CD14-positive monocyte (primary cell): Measurements from ENCODE around the gene MAPK14. TPM values are rescaled to one million over a fixed set of nuclear protein-coding genes. Genes with fewer than 3 reads are reported as not detected.

ENCODE experiments used
- DNase-seq, 3 donors: peaks; one replicate each; pipeline ENCODE4 v3.0.0-alpha.2; 2011 to 2022
- H2AFZ ChIP-seq: 2 replicates; pipeline ENCODE4 v1.6.0; 2012; ENCODE audit warnings: mild to moderate bottlenecking, low read depth, low read length, inconsistent platforms; ENCODE audit not compliant: insufficient read depth, poor library complexity, severe bottlenecking
- H3K27ac ChIP-seq, 2 donors: 1 replicate in 1 of 2; 2 replicates in 1 of 2; pipeline ENCODE4 v1.5.1; 2012 to 2013; ENCODE audit warnings: low read length in 2 of 2, control low read depth in 1 of 2, inconsistent platforms in 1 of 2, low read depth in 1 of 2, mild to moderate bottlenecking in 1 of 2
- H3K27me3 ChIP-seq, 2 donors: one replicate each; pipeline versions ENCODE4 v1.6.0 to v1.6.1; 2011 to 2013; ENCODE audit warnings: low read length in 2 of 2; ENCODE audit not compliant: control insufficient read depth in 2 of 2, insufficient read depth in 2 of 2
- H3K36me3 ChIP-seq, 2 donors: replicated peaks in 1 of 2; 1 replicate in 1 of 2; 2 replicates in 1 of 2; pipeline versions ENCODE4 v1.5.1 to v1.6.1; 2012 to 2013; ENCODE audit warnings: low read length in 2 of 2, control low read depth in 1 of 2, inconsistent platforms in 1 of 2, mild to moderate bottlenecking in 1 of 2; ENCODE audit not compliant: insufficient read depth in 2 of 2, control insufficient read depth in 1 of 2
- H3K4me1 ChIP-seq, 2 donors: 1 replicate in 1 of 2; 2 replicates in 1 of 2; pipeline versions ENCODE4 v1.5.1 to v1.6.1; 2012 to 2013; ENCODE audit warnings: low read length in 2 of 2, control low read depth in 1 of 2, inconsistent platforms in 1 of 2, mild to moderate bottlenecking in 1 of 2, moderate library complexity in 1 of 2; ENCODE audit not compliant: insufficient read depth in 2 of 2, control insufficient read depth in 1 of 2
- H3K4me2 ChIP-seq: replicated peaks from 2 replicates; pipeline ENCODE3; 2012; ENCODE audit warnings: low read length, moderate library complexity, mild to moderate bottlenecking; ENCODE audit not compliant: poor library complexity, severe bottlenecking; ENCODE audit errors: extremely low read depth
- H3K4me3 ChIP-seq, 3 experiments: fragments of 200-600 bp in 1 of 3; sonication (generic) in 1 of 3; replicated peaks in 1 of 3; 1 replicate in 2 of 3; 2 replicates in 1 of 3; pipeline ENCODE4 v1.5.1; 2011 to 2013; ENCODE audit warnings: low read length in 3 of 3, mild to moderate bottlenecking in 3 of 3, control low read depth in 2 of 3, low read depth in 2 of 3, inconsistent platforms in 1 of 3, moderate library complexity in 1 of 3
- H3K79me2 ChIP-seq: 2 replicates; pipeline ENCODE4 v1.6.0; 2012; ENCODE audit warnings: mild to moderate bottlenecking, control low read depth, inconsistent platforms, low read length, moderate library complexity; ENCODE audit not compliant: insufficient read depth
- H3K9ac ChIP-seq: 2 replicates; pipeline ENCODE4 v1.6.0; 2017; ENCODE audit warnings: low read length, mild to moderate bottlenecking; ENCODE audit not compliant: insufficient read depth, poor library complexity, severe bottlenecking
- H3K9me3 ChIP-seq, 2 donors: replicated peaks in 1 of 2; 1 replicate in 1 of 2; 2 replicates in 1 of 2; pipeline versions ENCODE4 v1.5.1 to v1.6.1; 2012 to 2013; ENCODE audit warnings: low read length in 2 of 2, control low read depth in 1 of 2; ENCODE audit not compliant: control insufficient read depth in 1 of 2, insufficient read depth in 1 of 2
- H4K20me1 ChIP-seq: 2 replicates; pipeline ENCODE4 v1.6.0; 2012; ENCODE audit warnings: mild to moderate bottlenecking, low read length, control low read depth, moderate library complexity; ENCODE audit not compliant: insufficient read depth
- H3K27ac Mint-ChIP-seq, 7 donors: one replicate each; pipeline ENCODE4 v1.8.0; 2020; ENCODE audit warnings: mild to moderate bottlenecking in 7 of 7, mixed read lengths in 7 of 7, moderate library complexity in 6 of 7, inconsistent platforms in 2 of 7
- H3K27me3 Mint-ChIP-seq, 3 donors: one replicate each; pipeline ENCODE4 v1.8.0; 2021 to 2022; ENCODE audit warnings: low read depth in 3 of 3, mild to moderate bottlenecking in 3 of 3, mixed read lengths in 3 of 3, moderate library complexity in 3 of 3, inconsistent platforms in 1 of 3
- H3K36me3 Mint-ChIP-seq, 2 donors: one replicate each; pipeline ENCODE4 v1.8.0; 2020; ENCODE audit warnings: mixed read lengths in 2 of 2, inconsistent platforms in 1 of 2, mild to moderate bottlenecking in 1 of 2
- H3K4me1 Mint-ChIP-seq: one replicate; pipeline ENCODE4 v1.8.0; 2020; ENCODE audit warnings: mild to moderate bottlenecking, mixed read lengths
- H3K4me3 Mint-ChIP-seq, 2 donors: one replicate each; pipeline ENCODE4 v1.8.0; 2020; ENCODE audit warnings: mild to moderate bottlenecking in 2 of 2, mixed read lengths in 2 of 2, moderate library complexity in 1 of 2
- H3K9me3 Mint-ChIP-seq, 7 donors: one replicate each; pipeline ENCODE4 v1.8.0; 2020 to 2022; ENCODE audit warnings: mixed read lengths in 7 of 7, mild to moderate bottlenecking in 6 of 7, moderate library complexity in 6 of 7, inconsistent platforms in 2 of 7
- WGBS: methylation state at CpG from one replicate; pipeline ENCODE4 v1.1.5; 2013; ENCODE audit warnings: missing lambda C conversion rate; ENCODE audit not compliant: insufficient coverage; 5-methylcytosine and 5-hydroxymethylcytosine counted together
- intact Hi-C, 2 donors: fragments of 100-400 bp; cut with micrococcal nuclease; formaldehyde crosslinking; loops; one replicate each; pipeline versions ENCODE4 v1.15.0 to v1.15.1; 2023
- polyA plus RNA-seq, 3 donors: library from polyadenylated mRNA; depleted of rRNA in 1 of 3; unstranded in 2 of 3; stranded (reverse) in 1 of 3; fragments of 300-500 nt in 2 of 3; fragments of >200 nt in 1 of 3; fragmentation: Illumina TruSeq in 2 of 3; gene quantifications; 1 replicate in 2 of 3; 2 replicates in 1 of 3; pipeline ENCODE4 v1.2.3, GENCODE V29; 2012 to 2021
- TF ChIP-seq, protein P1 (sequence below): fragments of 200-600 bp; IDR thresholded peaks from one replicate; pipeline ENCODE4 v1.8.0; 2022; ENCODE audit warnings: antibody characterized with exemption, mild to moderate bottlenecking

The MAPK14 gene
- polyA plus RNA-seq, 3 donors = 56.6 to 96.6 (median 83.7) TPM

DNA sequence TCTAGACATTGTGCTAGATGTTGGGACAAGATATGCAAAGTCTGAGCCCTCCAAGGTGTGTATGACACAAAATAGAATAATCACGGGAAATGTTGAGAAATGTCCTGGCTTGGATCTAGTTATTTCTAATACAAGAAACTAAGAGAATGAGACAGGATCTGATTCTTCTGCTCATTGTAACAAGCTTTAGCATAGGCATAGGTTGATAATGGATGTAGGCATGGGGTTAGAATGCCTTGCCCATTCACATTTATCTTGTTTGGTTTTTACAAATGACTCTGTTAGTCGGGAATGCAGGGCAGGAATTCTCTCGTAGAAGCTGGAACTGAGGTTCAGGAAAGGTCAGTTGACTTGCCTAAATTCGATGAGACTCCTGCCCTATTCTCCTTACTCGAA, 1.7 kb upstream of the MAPK14 start:
- no peak overlapping the region for H3K4me3 ChIP-seq
- no peak overlapping the region for H3K9ac ChIP-seq
- peaks cover 0 to 3% (median 3%) of the 10 kb centered on the region in 3 donors for H3K27me3 Mint-ChIP-seq
- DNase-seq = no peak
- H2AFZ ChIP-seq = no peak overlapping the region
- H3K9me3 Mint-ChIP-seq = peaks cover 0 to 3% (median 0%) of the 10 kb centered on the region in 7 donors
- peaks cover 85% of the 10 kb centered on the region for H3K79me2 ChIP-seq
- no peaks in the 10 kb centered on the region for H3K9me3 ChIP-seq
- H3K4me3 Mint-ChIP-seq = no peak overlapping the region
- intact Hi-C loops = loop anchor here (2.0 to 10.0 kb wide), 3 partner anchors 69 to 269 kb away; partner anchors contain the start of gene BRPF3 (in 2 of the 2)
- H3K27ac ChIP-seq = no peak overlapping the region
- peaks cover 8% of the 10 kb centered on the region for H4K20me1 ChIP-seq
- H3K27me3 ChIP-seq = no peaks in the 10 kb centered on the region
- TF ChIP-seq, protein P1, sequence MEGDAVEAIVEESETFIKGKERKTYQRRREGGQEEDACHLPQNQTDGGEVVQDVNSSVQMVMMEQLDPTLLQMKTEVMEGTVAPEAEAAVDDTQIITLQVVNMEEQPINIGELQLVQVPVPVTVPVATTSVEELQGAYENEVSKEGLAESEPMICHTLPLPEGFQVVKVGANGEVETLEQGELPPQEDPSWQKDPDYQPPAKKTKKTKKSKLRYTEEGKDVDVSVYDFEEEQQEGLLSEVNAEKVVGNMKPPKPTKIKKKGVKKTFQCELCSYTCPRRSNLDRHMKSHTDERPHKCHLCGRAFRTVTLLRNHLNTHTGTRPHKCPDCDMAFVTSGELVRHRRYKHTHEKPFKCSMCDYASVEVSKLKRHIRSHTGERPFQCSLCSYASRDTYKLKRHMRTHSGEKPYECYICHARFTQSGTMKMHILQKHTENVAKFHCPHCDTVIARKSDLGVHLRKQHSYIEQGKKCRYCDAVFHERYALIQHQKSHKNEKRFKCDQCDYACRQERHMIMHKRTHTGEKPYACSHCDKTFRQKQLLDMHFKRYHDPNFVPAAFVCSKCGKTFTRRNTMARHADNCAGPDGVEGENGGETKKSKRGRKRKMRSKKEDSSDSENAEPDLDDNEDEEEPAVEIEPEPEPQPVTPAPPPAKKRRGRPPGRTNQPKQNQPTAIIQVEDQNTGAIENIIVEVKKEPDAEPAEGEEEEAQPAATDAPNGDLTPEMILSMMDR = no peak
- H3K27ac Mint-ChIP-seq = no peak overlapping the region
- 97% methylated on average over 4 of the region's 5 CpGs for WGBS
- H3K4me1 ChIP-seq = peaks cover 35 to 41% of the 10 kb centered on the region in 2 donors
- H3K4me1 Mint-ChIP-seq = peaks cover 38% of the 10 kb centered on the region
- H3K4me2 ChIP-seq = no peak overlapping the region
- H3K36me3 Mint-ChIP-seq = no peaks in the 10 kb centered on the region
- no peaks in the 10 kb centered on the region for H3K36me3 ChIP-seq

DNA sequence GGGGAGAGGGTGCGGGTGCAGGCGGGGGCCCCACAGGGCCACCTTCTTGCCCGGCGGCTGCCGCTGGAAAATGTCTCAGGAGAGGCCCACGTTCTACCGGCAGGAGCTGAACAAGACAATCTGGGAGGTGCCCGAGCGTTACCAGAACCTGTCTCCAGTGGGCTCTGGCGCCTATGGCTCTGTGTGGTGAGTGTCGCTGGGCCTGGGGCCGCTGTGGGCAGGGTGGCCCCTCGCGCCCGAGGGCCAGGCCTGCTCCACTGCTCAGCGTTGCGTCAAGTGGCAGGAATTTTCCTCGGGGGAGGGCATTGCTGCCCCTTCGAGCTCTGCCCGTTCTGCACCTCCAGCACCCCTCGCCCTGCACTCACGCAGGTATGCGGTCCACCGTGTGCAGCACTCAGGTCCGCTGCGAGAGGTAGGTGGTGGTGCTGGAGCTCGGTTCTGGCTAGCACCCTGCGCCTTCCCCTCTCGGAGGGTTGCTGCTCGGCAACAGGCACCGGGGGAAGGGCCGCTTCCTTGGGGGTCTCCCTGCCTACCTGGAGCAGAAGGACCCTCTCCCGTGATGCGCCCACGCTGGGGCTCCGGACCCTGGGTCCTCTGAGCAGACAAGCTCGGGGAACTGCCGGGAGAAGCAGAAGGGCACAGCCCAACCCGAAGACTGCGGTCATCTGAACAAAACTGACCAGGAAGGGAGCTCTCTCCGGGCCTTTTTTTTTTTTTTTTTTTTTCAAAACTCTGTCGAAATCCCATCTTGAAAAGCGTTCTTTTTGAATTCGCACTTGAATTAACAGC, 674 bp downstream of the MAPK14 start:
- peak overlapping the region; percentile 90 to 98 (median 96) for H3K27ac Mint-ChIP-seq
- no peaks in the 10 kb centered on the region for H3K9me3 Mint-ChIP-seq
- H3K27ac ChIP-seq = peak overlapping the region; percentile 82 to 92
- H3K4me1 Mint-ChIP-seq = peaks cover 54% of the 10 kb centered on the region
- intact Hi-C loops = loop anchor here (5.0 to 10.0 kb wide), 2 partner anchors 169 to 267 kb away; partner anchors contain the start of gene BRPF3 (in 2 of the 2)
- H3K79me2 ChIP-seq = peaks cover 99% of the 10 kb centered on the region
- under 1% methylated on average over 39 of the region's 44 CpGs for WGBS
- H4K20me1 ChIP-seq = peaks cover 28% of the 10 kb centered on the region
- peak overlapping the region; percentile 94 for H3K9ac ChIP-seq
- H3K4me2 ChIP-seq = peak overlapping the region; percentile 92
- TF ChIP-seq, protein P1 = no peak
- H3K27me3 Mint-ChIP-seq = peaks cover 0 to 3% (median 2%) of the 10 kb centered on the region in 3 donors
- DNase-seq = peak in 1 of 3 donors; percentile 38
- no peaks in the 10 kb centered on the region for H3K9me3 ChIP-seq
- no peaks in the 10 kb centered on the region for H3K27me3 ChIP-seq
- H3K36me3 ChIP-seq = no peaks in the 10 kb centered on the region
- H3K36me3 Mint-ChIP-seq = peaks cover 0 to 5% of the 10 kb centered on the region in 2 donors
- H3K4me3 Mint-ChIP-seq = peak overlapping the region; percentile 92 to 98
- peaks cover 57 to 64% of the 10 kb centered on the region in 2 donors for H3K4me1 ChIP-seq
- peak overlapping the region; percentile 77 for H2AFZ ChIP-seq
- peak overlapping the region; percentile 87 to 99 (median 99) for H3K4me3 ChIP-seq
